ENCODE data around the gene MT1E. TPM values are rescaled to one million over a fixed set of nuclear protein-coding genes. Genes with fewer than 3 reads are reported as not detected.

MT1E gene
- total and polyA plus RNA-seq, 2 of the 13 experiments (the other 11 are each of a cell fraction or from before 2014, with no cell fraction given) = 110 to 1,072 TPM

DNA sequence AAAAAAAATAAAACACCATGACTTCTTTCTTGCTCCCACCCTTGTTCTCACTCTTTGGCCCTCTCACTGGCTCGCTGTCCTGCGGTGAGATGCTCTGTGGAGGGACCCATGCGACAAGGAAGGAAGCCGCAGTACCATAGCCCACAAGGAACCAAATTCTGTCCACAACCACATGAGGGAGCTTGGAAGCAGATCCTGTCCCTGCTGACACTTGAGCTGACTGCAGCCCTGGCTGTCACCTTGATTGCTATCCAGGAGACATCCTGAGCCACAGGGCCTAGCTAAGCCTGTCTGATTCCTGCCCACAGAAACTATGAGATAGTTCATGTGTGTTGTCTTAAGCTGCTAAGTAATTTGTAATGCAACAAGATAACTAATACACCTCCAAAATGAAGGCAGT, 22.0 kb upstream of the MT1E start (continued):
- TF ChIP-seq, protein P1, sequence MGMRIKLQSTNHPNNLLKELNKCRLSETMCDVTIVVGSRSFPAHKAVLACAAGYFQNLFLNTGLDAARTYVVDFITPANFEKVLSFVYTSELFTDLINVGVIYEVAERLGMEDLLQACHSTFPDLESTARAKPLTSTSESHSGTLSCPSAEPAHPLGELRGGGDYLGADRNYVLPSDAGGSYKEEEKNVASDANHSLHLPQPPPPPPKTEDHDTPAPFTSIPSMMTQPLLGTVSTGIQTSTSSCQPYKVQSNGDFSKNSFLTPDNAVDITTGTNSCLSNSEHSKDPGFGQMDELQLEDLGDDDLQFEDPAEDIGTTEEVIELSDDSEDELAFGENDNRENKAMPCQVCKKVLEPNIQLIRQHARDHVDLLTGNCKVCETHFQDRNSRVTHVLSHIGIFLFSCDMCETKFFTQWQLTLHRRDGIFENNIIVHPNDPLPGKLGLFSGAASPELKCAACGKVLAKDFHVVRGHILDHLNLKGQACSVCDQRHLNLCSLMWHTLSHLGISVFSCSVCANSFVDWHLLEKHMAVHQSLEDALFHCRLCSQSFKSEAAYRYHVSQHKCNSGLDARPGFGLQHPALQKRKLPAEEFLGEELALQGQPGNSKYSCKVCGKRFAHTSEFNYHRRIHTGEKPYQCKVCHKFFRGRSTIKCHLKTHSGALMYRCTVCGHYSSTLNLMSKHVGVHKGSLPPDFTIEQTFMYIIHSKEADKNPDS (CRISPR knock-in tag; IDR thresholded peaks at IDR 0.05) = no peak
- TF ChIP-seq SIX1 (CRISPR knock-in tag; IDR thresholded peaks at IDR 0.05; ENCODE audit: borderline replicate concordance) (peak; percentile 83; the same call in 1 of the 2 replicates), FLYWCH1 (CRISPR knock-in tag; IDR thresholded peaks at IDR 0.05) (no peak), RXRB (CRISPR knock-in tag; IDR thresholded peaks at IDR 0.05; ENCODE audit: borderline replicate concordance) (peak; percentile 57; the same call in 1 of the 2 replicates), ZNF619 (CRISPR knock-in tag; IDR thresholded peaks at IDR 0.05) (0 out of 2 replicates have a peak, but pooled peaks have one; percentile 64), ZNF121 (CRISPR knock-in tag; IDR thresholded peaks at IDR 0.05) (no peak), REL (CRISPR knock-in tag; conservative IDR thresholded peaks at IDR 0.05) (no peak), KMT2B (CRISPR knock-in tag; IDR thresholded peaks at IDR 0.05) (no peak), ZNF317 (CRISPR knock-in tag; IDR thresholded peaks at IDR 0.05) (0 out of 2 replicates have a peak, but pooled peaks have one; percentile 43), KDM2A (CRISPR knock-in tag; IDR thresholded peaks at IDR 0.05; ENCODE audit: borderline replicate concordance, low read depth) (peak; percentile 58; the same call in 1 of the 2 replicates), MYNN (CRISPR knock-in tag; IDR thresholded peaks at IDR 0.05; ENCODE audit: low read depth) (no peak), HDAC2 (CRISPR knock-in tag; IDR thresholded peaks at IDR 0.05) (peak; percentile 56; the same call in 1 of the 2 replicates), FOXM1 (CRISPR knock-in tag; IDR thresholded peaks at IDR 0.05) (no peak), MYC (CRISPR knock-in tag; IDR thresholded peaks at IDR 0.05; ENCODE audit: borderline replicate concordance) (no peak), SIX4 (CRISPR knock-in tag; IDR thresholded peaks at IDR 0.05) (0 out of 2 replicates have a peak, but pooled peaks have one; percentile 19), ZNF530 (CRISPR knock-in tag; IDR thresholded peaks at IDR 0.05; ENCODE audit: low read depth) (no peak)
- TF ChIP-seq, protein P2, sequence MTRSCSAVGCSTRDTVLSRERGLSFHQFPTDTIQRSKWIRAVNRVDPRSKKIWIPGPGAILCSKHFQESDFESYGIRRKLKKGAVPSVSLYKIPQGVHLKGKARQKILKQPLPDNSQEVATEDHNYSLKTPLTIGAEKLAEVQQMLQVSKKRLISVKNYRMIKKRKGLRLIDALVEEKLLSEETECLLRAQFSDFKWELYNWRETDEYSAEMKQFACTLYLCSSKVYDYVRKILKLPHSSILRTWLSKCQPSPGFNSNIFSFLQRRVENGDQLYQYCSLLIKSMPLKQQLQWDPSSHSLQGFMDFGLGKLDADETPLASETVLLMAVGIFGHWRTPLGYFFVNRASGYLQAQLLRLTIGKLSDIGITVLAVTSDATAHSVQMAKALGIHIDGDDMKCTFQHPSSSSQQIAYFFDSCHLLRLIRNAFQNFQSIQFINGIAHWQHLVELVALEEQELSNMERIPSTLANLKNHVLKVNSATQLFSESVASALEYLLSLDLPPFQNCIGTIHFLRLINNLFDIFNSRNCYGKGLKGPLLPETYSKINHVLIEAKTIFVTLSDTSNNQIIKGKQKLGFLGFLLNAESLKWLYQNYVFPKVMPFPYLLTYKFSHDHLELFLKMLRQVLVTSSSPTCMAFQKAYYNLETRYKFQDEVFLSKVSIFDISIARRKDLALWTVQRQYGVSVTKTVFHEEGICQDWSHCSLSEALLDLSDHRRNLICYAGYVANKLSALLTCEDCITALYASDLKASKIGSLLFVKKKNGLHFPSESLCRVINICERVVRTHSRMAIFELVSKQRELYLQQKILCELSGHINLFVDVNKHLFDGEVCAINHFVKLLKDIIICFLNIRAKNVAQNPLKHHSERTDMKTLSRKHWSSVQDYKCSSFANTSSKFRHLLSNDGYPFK (CRISPR knock-in tag; IDR thresholded peaks at IDR 0.05; ENCODE audit: borderline replicate concordance) = peak; percentile 65; the same call in 1 of the 2 replicates
- TF ChIP-seq, protein P3, sequence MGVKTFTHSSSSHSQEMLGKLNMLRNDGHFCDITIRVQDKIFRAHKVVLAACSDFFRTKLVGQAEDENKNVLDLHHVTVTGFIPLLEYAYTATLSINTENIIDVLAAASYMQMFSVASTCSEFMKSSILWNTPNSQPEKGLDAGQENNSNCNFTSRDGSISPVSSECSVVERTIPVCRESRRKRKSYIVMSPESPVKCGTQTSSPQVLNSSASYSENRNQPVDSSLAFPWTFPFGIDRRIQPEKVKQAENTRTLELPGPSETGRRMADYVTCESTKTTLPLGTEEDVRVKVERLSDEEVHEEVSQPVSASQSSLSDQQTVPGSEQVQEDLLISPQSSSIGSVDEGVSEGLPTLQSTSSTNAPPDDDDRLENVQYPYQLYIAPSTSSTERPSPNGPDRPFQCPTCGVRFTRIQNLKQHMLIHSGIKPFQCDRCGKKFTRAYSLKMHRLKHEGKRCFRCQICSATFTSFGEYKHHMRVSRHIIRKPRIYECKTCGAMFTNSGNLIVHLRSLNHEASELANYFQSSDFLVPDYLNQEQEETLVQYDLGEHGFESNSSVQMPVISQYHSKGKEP (CRISPR knock-in tag; IDR thresholded peaks at IDR 0.05) = no peak
- TF ChIP-seq, protein P4, sequence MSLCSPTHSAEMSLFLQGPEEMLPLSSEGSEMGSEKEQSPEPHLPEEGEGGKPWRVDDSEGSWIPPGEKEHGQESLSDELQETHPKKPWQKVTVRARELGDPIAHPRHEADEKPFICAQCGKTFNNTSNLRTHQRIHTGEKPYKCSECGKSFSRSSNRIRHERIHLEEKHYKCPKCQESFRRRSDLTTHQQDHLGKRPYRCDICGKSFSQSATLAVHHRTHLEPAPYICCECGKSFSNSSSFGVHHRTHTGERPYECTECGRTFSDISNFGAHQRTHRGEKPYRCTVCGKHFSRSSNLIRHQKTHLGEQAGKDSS (CRISPR knock-in tag; IDR thresholded peaks at IDR 0.05; ENCODE audit: borderline replicate concordance, low read depth) = 0 out of 2 replicates have a peak, but pooled peaks have one; percentile 23
- TF ChIP-seq, protein P5, sequence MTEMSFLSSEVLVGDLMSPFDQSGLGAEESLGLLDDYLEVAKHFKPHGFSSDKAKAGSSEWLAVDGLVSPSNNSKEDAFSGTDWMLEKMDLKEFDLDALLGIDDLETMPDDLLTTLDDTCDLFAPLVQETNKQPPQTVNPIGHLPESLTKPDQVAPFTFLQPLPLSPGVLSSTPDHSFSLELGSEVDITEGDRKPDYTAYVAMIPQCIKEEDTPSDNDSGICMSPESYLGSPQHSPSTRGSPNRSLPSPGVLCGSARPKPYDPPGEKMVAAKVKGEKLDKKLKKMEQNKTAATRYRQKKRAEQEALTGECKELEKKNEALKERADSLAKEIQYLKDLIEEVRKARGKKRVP (CRISPR knock-in tag; IDR thresholded peaks at IDR 0.05) = no peak

Measured in HepG2 (cell line).